Middle frontal gyrus (tissue), 1 donor: Measurements from ENCODE around the gene CNTFR.

Source experiments
- DNase-seq: peaks from one replicate; pipeline ENCODE4 v3.0.0-alpha.2; 2015; ENCODE audit warnings: low spot score; ENCODE audit errors: extremely low spot score

Gene CNTFR

GRCh38 chr9:34526026-34526425 is 63.5 kb downstream of the CNTFR start:
- DNase-seq = no peak

GRCh38 chr9:34524349-34524748 is 65.2 kb downstream of the CNTFR start:
- no peak for DNase-seq

GRCh38 chr9:34522971-34523797 is 66.3 kb downstream of the CNTFR start, which contains the start of gene ENHO:
ENHO (minus strand) TSS chr9:34522990; CDS start chr9:34521695, 1,295 bp downstream.
- peak; percentile 87 for DNase-seq

- no peak for DNase-seq
These were observed 67.2 kb downstream of the CNTFR start for GRCh38 chr9:34522091-34522887.

- DNase-seq = no peak
These were observed 68.0 kb downstream of the CNTFR start for GRCh38 chr9:34521406-34522045.

- no peak for DNase-seq
These were observed 68.8 kb downstream of the CNTFR start for GRCh38 chr9:34520505-34521385.

DNA sequence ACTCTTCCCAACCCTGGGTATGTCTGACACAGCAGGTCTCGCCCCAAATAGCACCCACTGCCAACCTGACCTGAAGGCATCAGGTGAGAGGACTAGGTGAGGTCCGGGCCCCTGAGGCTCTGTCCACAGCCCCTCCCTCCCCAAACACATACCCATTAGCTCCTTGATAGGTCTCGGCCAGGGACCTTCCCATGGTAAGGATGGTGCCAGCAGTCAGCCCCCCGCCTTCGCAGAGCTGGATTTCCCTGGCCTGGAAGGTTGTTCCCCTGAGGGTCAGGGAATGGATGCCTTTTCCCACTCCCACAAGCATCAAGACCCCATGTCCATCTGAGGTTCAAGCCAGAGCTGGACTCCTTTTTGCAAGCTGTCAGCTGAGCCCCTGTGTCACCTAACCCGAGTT is 69.4 kb downstream of the CNTFR start:
- no peak for DNase-seq

DNA sequence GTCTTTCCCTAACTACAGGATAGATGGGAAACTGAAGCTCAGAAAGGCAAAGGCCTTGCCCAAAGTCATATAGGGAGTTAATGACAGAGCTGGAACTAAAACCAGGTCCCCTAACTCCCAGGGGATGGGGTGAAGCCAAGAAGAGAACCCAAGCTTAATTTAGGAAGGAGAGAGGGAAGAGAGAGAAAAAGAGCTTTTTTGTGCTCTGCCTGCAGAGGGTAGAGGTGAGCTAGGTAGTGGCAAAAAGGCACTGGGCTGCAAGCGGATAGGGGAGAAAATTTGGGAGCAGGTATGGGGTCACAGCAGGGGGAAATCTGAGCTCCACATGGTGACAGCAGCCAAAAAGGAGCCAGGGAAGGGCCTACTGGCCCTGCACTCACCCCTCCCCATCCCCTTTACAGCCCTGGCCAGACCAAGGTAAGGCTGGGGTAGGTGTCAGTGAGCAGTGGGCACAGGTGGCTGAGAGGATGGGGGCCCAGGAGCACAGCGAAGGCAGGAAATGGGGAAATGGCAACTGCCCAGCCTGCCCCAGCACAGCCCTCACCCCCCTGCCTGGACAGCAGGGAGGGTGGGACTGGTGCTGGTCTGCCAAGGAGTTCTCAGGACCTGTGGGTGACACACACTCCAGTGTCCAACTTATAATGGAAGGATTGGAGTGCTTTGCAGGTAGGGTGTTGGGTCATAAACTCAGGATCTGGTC is 70.1 kb downstream of the CNTFR start:
- DNase-seq = no peak

DNA sequence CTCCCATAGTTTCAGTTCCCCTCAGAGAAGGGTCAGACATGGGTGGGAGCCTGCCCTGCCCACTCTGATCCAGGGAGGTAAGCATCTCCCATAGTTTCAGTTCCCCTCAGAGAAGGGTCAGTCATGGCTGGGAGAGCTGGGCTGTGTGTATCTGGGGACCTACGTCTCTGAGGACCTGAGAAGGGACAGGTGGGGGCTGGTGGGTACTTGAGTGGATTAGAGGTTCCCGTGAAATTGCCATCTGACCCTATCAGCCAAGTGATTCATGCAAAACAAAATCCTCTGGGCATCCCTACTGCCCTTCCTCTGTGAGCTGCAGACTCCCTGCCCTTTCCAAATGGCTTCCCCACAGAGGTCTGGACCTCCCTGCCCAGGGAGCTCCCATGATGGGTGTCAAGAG is 70.6 kb downstream of the CNTFR start:
- DNase-seq = no peak

DNA sequence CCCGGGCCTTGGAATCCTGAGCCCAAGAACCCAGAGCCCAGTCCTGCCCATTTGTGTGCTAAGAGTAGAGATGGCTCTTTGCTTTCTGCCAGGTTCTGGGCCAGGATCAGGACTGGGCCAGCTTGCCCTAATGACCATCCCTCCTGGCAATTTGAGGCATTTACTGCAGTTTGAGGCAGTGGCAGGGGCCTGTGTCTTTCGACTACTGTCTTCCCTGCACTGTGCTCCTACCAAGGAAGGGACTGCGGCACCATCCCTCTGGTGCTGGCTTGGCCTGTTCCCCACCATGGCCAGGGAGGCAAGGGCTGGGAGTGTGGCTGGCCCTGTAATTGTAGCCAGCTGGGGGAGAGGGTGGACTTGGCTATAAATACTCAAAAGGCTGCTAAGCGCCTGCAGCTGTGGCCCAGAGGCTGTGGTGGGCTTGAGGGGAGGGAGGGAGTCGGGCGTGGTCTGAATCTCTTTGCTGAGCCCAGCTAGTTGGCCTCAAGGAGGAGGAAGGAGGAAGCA is 71.4 kb downstream of the CNTFR start:
- DNase-seq = no peak

- no peak for DNase-seq
These were observed 72.3 kb downstream of the CNTFR start for GRCh38 chr9:34517185-34517584.

GRCh38 chr9:34515959-34516358 is 73.6 kb downstream of the CNTFR start:
- no peak for DNase-seq

DNA sequence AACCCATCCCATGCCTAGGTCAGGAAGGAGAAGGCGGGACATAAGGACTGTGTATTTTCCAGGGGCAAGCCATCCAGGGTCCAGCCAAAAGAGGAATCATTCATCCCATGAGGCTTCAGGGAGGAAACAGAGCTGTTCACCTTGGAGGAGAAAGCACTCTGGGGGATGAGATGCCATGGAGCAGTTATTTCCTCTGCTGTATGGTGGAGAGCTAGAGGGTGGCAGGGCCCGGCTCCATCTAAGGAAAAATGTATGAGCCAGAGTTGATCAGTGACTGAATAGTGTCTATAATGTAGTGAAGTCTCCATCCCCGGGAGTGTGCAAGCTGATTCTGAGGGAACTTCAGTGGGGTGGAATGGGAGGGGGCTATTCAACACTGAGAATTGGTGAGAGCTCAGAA is 74.7 kb downstream of the CNTFR start:
- DNase-seq = no peak

DNA sequence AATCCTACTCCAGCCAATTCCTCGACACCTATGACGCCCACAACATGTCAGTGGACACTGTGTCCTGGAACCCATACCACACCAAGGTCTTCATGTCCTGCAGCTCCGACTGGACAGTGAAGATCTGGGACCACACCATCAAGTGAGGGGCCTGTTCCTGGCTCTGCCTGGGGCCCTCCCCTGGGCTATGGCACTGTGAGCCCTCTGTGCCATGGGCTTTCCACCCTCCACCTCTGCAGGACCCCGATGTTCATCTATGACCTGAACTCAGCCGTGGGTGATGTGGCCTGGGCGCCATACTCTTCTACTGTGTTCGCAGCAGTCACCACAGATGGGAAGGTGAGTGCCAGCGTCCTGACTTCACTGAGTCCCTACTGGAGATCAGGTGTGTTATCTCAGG is 75.1 kb downstream of the CNTFR start:
- DNase-seq = no peak

DNA sequence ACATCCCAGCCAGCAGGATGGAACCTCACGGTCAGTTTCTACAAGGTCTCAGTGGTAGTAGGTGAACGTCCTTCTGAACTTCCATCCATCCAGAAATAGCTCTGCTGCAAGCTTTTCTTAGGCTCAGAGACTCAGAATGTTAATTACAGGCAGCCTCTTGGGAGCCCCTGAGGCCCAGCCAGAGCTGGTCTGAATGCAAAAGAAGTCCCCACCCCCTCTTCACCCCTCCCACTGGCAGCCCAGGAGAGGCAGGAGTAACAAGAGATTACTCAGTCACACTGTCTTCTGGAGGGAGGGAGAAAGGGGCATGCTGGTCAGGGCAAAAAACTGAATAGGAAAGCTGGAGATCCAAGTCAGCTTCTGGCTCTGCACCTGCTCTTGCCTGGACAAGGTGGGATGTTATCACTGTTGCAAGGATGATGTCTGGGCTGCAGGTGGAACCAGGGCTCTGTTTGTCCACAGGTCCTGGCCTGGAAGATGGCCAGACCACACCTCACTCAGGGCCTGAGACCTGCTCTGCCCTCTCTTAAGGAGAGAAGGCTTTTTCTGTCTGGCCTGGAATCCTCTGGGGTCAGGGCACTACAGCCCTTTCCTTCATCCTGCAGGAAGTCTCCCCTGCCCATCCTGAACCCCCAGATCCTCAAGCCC is 75.8 kb downstream of the CNTFR start:
- DNase-seq = no peak

GRCh38 chr9:34512131-34513078 is 77.1 kb downstream of the CNTFR start:
- DNase-seq = no peak

DNA sequence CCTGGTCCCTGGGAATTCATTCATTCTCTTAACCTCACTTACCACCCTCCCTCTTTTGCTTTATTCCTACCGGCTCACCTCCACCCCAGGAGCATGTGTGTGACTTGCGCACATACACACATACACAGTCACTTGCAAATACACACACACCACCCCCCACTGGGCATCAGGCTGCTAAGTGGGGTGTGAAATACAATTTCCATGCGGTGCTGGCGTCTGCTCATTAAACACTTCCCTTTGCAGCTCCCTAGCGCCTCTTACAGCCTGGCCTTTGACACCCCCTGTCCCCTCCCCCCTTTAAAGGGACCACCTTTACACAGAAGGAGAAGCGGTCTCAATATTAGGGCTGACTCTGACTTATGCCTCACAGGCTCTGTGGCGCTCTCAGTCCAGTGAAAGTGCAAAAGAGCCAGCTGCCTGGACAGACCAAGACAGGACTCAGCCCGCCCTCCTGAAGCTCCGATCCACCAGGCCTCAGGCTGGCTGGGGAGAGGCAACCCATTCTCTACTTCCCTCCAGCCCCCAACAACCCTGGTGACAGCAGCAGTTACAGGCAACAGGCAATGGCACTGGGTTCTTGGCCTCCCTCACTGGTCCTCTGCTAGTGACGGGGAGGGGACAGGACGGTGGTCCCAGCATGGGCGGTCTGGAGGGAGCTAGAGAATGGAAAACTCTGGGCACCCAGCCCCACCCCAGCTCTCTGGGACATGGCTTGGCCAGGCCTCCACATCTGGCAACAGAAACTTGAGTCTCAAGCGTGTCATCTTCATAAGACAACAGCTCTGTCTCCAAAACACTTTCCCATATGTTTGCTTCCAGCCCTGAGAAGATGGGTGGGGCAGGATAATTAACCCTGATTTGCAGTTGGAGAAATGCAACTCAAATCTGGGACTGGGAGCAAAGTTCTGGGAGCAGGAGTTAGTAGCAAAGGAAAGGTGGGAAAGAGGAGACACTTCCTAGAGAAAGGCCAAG is 78.7 kb downstream of the CNTFR start:
- no peak for DNase-seq
